ENCODE results near the gene ALG3. TPM values are rescaled to one million over a fixed set of nuclear protein-coding genes. Genes with fewer than 3 reads are reported as not detected.
A peak's percentile ranks its signal among the peaks of the same experiment; 100 is the strongest.

Gene ALG3
- total and polyA plus RNA-seq, 5 donors: 17.3 to 23.3 (median 20.2) TPM

DNA sequence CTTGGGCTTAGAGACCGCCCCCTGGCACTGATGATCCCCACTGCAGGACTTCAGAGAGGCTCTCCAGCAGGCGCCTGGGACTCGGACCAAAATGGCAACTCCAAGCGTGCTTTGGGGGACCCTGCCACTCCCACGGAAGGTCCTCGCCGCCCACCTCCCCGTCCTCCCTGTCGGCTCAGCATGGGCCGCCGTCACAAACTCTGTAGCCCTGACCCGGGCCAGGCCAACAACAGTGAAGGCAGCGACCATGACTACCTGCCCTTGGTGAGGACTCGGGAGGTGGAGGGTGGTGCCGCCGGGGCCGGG is 7.7 kb downstream of the ALG3 start:
- intact Hi-C loops (cut with DNase I): loop anchor here in 2 of 4 donors (10.0 kb wide), 2 partner anchors 96 to 346 kb away; no protein-coding TSS in a partner anchor
- no peaks in the 10 kb centered on the region for H3K27me3 ChIP-seq (ENCODE audit: control insufficient read depth, insufficient read depth)
- no peaks in the 10 kb centered on the region for H3K4me1 ChIP-seq (ENCODE audit: control insufficient read depth, insufficient read depth, low read length)
- H3K4me3 ChIP-seq (ENCODE audit: low read length): no peak overlapping the region
- no peak overlapping the region for H3K27ac ChIP-seq (ENCODE audit: low read length)
- WGBS: 38% methylated on average over 17 of the region's 17 CpGs
- H3K9me3 ChIP-seq (ENCODE audit: control insufficient read depth, low read length): no peaks in the 10 kb centered on the region
- ATAC-seq (peak in 1 of 2 donors; percentile 7), DNase-seq (no peak)

DNA sequence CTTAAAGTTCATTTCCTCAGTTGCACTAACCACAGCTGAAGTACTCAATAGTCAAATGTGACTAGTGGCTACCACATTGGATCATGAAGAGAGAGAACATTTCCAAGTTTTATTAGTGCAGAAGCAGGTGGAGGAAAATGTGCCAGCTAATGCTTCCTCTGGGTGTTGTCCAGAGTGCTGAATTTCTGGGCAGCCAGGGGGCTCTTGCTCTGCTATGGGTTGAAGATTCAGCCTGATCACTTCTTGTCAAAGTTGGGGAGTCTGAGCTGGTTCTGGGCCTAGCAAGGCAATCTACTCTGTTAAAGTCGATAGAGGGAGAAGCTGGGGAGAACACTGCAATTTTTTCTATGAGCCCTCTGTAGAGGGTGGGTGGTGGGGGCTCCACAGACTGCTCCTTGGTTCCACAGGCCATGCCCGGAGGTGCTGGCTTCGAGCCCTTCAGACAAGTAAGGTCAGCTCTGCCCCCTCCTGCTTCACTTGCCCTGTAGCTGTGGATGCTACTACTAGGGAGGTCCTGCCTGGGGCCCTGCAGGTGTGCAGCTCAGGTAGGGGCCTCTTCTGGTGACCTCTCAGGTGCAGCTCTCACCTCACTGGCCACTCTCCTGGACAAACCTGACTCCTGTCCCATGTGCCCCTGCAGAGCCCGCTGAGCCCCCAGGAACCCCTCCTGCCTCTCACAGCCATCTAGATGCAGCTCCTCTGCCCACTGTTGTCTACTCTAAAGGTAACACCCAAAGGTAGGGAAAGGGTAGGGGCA is 8.2 kb downstream of the ALG3 start:
- intact Hi-C loops (cut with DNase I): loop anchor here in 2 of 4 donors (10.0 kb wide), 2 partner anchors 96 to 346 kb away; no protein-coding TSS in a partner anchor
- H3K27ac ChIP-seq (ENCODE audit: low read length): no peak overlapping the region
- ATAC-seq: no peak
- H3K4me3 ChIP-seq (ENCODE audit: low read length): no peak overlapping the region
- no peaks in the 10 kb centered on the region for H3K9me3 ChIP-seq (ENCODE audit: control insufficient read depth, low read length)
- WGBS: 78% methylated on average over 4 of the region's 4 CpGs
- H3K27me3 ChIP-seq (ENCODE audit: control insufficient read depth, insufficient read depth): no peaks in the 10 kb centered on the region
- DNase-seq: no peak
- no peaks in the 10 kb centered on the region for H3K4me1 ChIP-seq (ENCODE audit: control insufficient read depth, insufficient read depth, low read length)

DNA sequence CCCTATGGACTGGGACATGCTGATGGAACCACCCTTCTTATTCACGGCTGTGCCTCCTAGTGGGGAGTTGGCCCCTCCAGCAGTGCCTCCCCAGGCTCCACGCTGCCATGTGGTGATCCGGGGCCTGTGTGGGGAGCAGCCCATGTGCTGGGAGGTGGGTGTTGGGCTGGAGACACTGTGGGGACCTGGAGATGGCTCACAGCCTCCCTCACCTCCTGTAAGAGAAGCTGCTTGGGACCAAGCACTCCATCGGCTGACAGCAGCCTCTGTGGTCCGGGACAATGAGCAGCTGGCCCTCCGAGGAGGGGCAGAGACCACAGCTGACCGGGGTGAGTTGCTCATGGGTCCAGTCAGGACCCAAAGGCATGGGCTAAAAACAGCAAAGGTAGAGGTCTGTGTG is 9.1 kb downstream of the ALG3 start:
- Histone ChIP-seq H3K4me3 (ENCODE audit: low read length) (no peak overlapping the region), H3K27ac (ENCODE audit: low read length) (no peak overlapping the region), H3K9me3 (ENCODE audit: control insufficient read depth, low read length) (no peaks in the 10 kb centered on the region), H3K27me3 (ENCODE audit: control insufficient read depth, insufficient read depth) (no peaks in the 10 kb centered on the region), H3K4me1 (ENCODE audit: control insufficient read depth, insufficient read depth, low read length) (no peaks in the 10 kb centered on the region)
- DNase-seq (no peak), ATAC-seq (no peak)
- WGBS: 78% methylated on average over 7 of the region's 7 CpGs
- intact Hi-C loops (cut with DNase I): loop anchor here in 2 of 4 donors (10.0 kb wide), 2 partner anchors 95 to 345 kb away; no protein-coding TSS in a partner anchor

DNA sequence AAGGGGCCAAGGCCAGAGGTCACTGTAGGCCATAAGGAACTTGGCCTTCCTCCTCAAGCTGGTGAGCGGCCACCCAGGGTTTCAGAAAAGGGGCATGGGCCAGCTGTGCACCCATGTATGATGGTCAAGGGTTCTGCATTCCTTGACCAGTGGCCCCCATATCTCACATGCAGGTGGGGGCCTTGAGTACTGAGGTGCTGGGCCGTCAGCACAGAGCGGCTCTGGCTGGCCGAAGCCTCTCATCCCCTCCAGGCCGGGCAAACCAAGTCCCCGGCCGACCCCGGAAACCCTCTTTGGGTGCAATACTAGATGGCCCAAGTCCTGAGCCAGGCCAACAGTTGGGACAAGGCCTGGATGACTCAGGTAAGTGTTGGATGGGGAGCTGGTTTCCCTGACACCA is 9.5 kb downstream of the ALG3 start:
- no peaks in the 10 kb centered on the region for H3K9me3 ChIP-seq (ENCODE audit: control insufficient read depth, low read length)
- intact Hi-C loops (cut with DNase I): loop anchor here in 1 of 4 donors (10.0 kb wide), 1 partner anchor 94 kb away; no protein-coding TSS in a partner anchor
- H3K27me3 ChIP-seq (ENCODE audit: control insufficient read depth, insufficient read depth): no peaks in the 10 kb centered on the region
- WGBS: 91% methylated on average over 8 of the region's 8 CpGs
- H3K27ac ChIP-seq (ENCODE audit: low read length): no peak overlapping the region
- DNase-seq (no peak), ATAC-seq (no peak)
- no peak overlapping the region for H3K4me3 ChIP-seq (ENCODE audit: low read length)
- no peaks in the 10 kb centered on the region for H3K4me1 ChIP-seq (ENCODE audit: control insufficient read depth, insufficient read depth, low read length)

DNA sequence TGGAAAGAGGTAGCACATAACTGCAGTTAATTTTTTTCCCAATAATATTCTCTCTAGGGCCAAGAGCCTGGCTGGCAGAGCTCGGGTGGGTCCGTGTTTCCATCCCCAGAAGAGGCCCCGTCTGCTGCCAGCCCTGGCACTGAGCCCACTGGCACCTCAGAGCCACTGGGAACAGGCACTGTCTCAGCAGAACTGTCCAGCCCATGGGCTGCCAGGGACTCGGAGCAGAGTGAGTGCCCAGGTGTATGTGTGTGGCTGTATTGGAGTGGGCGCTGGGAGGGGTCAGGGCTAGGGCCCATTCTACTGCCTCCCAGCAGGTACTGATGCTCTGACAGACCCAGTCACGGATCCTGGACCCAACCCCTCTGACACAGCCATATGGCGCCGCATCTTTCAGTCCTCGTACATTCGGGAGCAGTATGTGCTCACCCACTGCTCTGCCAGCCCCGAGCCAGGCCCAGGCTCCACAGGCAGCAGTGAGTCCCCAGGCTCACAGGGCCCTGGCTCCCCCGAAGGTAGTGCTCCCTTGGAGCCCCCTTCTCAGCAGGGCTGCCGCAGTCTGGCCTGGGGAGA is 10.4 kb downstream of the ALG3 start:
- Histone ChIP-seq H3K4me1 (ENCODE audit: control insufficient read depth, insufficient read depth, low read length) (no peaks in the 10 kb centered on the region), H3K27me3 (ENCODE audit: control insufficient read depth, insufficient read depth) (no peaks in the 10 kb centered on the region), H3K9me3 (ENCODE audit: control insufficient read depth, low read length) (no peaks in the 10 kb centered on the region), H3K27ac (ENCODE audit: low read length) (no peak overlapping the region), H3K4me3 (ENCODE audit: low read length) (no peak overlapping the region)
- ATAC-seq (no peak), DNase-seq (no peak)
- WGBS: 72% methylated on average over 13 of the region's 13 CpGs
- intact Hi-C loops (cut with DNase I): loop anchor here in 1 of 4 donors (10.0 kb wide), 1 partner anchor 94 kb away; no protein-coding TSS in a partner anchor

DNA sequence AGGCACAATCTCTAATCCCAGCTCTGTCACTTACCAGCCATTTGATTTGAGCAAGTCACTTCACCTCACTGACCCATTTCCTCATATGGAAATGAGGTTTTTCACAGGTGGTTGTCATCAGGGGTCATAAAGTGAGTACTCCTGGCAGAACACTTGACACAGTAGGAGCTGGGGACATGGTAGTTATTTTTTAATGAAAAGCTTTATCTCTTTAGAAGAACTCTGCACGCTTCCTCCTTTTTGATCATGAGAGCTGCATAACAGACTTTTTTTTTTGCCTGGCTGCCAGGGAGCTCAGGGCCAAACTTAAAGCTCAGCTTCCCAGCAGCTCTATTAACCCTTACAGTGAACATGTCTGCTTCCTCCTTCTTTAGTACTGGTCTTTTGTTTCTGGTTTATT is 11.0 kb downstream of the ALG3 start:
- no peaks in the 10 kb centered on the region for H3K27me3 ChIP-seq (ENCODE audit: control insufficient read depth, insufficient read depth)
- 19% methylated on average over 1 of the region's 1 CpG for WGBS
- ATAC-seq (no peak), DNase-seq (no peak)
- intact Hi-C loops (cut with DNase I): loop anchor here in 1 of 4 donors (10.0 kb wide), 1 partner anchor 93 kb away; no protein-coding TSS in a partner anchor
- no peak overlapping the region for H3K4me3 ChIP-seq (ENCODE audit: low read length)
- H3K4me1 ChIP-seq (ENCODE audit: control insufficient read depth, insufficient read depth, low read length): no peaks in the 10 kb centered on the region
- H3K9me3 ChIP-seq (ENCODE audit: control insufficient read depth, low read length): no peaks in the 10 kb centered on the region
- no peak overlapping the region for H3K27ac ChIP-seq (ENCODE audit: low read length)

DNA sequence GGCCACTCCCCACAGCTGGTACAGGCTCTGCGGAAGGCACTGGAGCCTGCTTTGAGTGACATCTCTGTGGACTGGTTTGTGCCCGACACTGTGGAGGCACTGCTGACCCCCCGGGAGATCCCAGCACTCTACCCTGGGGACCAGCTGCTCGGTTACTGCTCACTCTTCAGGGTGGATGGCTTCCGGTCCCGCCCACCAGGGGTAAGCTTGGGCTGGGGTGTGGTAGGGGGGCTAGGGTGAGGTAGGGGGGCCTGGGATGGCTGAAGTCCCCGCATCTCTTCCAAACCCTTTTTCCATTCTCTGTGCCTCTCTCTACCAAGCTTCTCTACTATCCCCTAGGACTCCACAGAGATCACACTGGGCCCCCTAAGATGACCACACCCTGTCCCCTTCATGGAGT is 11.6 kb downstream of the ALG3 start:
- 73% methylated on average over 7 of the region's 7 CpGs for WGBS
- DNase-seq (no peak), ATAC-seq (no peak)
- intact Hi-C loops (cut with DNase I): loop anchor here in 1 of 4 donors (10.0 kb wide), 1 partner anchor 92 kb away; no protein-coding TSS in a partner anchor
- Histone ChIP-seq H3K27me3 (ENCODE audit: control insufficient read depth, insufficient read depth) (no peaks in the 10 kb centered on the region), H3K4me3 (ENCODE audit: low read length) (no peak overlapping the region), H3K9me3 (ENCODE audit: control insufficient read depth, low read length) (no peaks in the 10 kb centered on the region), H3K27ac (ENCODE audit: low read length) (no peak overlapping the region), H3K4me1 (ENCODE audit: control insufficient read depth, insufficient read depth, low read length) (no peaks in the 10 kb centered on the region)

DNA sequence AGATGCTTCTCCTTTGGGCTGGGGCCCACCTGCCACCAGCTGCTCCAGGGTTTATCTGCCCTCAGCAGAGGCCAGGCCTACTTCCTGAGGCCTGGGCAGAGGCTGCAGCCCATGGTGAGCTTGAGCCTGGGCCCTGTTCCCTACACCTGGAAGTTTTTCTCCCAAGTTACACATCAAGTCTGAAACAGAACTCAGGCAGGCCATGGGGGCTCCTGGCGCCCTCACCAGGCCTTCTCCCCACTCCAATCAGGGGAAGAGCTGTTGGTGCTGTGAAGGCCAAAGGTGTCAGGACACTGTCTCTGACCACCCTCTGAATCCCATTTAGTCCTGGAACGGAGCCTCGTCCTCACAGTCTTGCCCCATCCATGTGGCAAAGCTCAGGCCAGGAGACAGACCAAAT is 12.1 kb downstream of the ALG3 start:
- intact Hi-C loops (cut with DNase I): loop anchor here in 1 of 4 donors (10.0 kb wide), 1 partner anchor 92 kb away; no protein-coding TSS in a partner anchor
- H3K9me3 ChIP-seq (ENCODE audit: control insufficient read depth, low read length): no peaks in the 10 kb centered on the region
- no peak overlapping the region for H3K4me3 ChIP-seq (ENCODE audit: low read length)
- WGBS: 75% methylated on average over 3 of the region's 3 CpGs
- H3K27ac ChIP-seq (ENCODE audit: low read length): no peak overlapping the region
- H3K4me1 ChIP-seq (ENCODE audit: control insufficient read depth, insufficient read depth, low read length): no peaks in the 10 kb centered on the region
- H3K27me3 ChIP-seq (ENCODE audit: control insufficient read depth, insufficient read depth): no peaks in the 10 kb centered on the region
- DNase-seq (no peak), ATAC-seq (no peak)

DNA sequence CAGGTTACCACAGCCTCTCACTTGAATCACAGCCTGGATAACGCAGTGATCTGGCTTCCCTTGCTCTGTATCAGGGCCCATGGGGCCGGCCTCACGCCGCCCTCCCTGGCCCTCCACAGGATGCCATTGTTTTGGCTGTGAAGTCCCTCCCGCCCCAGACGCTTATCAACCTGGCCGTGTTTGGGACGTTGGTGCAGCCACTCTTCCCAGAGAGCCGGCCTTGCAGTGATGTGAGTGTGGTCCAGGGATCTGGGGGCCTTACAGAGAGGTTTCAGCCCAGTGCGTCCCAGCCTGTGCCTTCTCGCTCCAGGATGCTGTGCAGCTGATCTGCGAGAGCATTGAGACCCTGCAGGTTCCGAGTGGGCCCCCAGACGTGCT is 12.7 kb downstream of the ALG3 start:
- H3K4me3 ChIP-seq (ENCODE audit: low read length): no peak overlapping the region
- H3K4me1 ChIP-seq (ENCODE audit: control insufficient read depth, insufficient read depth, low read length): no peaks in the 10 kb centered on the region
- intact Hi-C loops (cut with DNase I): loop anchor here in 1 of 4 donors (10.0 kb wide), 1 partner anchor 91 kb away; no protein-coding TSS in a partner anchor
- no peaks in the 10 kb centered on the region for H3K27me3 ChIP-seq (ENCODE audit: control insufficient read depth, insufficient read depth)
- H3K27ac ChIP-seq (ENCODE audit: low read length): no peak overlapping the region
- WGBS: 44% methylated on average over 14 of the region's 14 CpGs
- no peak for ATAC-seq
- no peaks in the 10 kb centered on the region for H3K9me3 ChIP-seq (ENCODE audit: control insufficient read depth, low read length)
- DNase-seq: no peak

DNA sequence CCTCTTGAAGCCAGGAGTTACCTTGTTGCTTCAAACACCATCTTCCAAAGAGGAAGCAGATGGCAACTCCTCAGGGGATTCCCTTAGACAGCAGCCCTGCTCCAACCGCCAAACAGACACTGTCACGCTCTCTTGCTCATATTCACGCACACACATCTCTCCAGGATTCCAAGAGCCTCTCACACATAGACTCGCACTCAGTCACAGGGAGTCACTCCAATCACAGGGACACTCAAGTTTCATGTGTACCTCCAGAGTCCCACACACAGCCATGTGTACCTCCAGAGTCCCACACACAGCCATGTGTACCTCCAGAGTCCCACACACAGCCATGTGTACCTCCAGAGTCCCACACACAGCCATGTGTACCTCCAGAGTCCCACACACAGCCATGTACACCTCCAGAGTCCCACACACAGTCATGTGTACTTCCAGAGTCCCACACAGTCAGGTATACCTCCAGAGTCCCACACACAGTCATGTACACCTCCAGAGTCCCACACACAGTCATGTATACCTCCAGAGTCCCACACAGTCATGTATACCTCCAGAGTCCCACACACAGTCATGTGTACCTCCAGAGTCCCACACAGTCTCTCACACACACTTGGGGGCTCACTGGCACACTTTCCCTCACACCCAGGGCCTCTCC is 13.3 kb downstream of the ALG3 start:
- WGBS: 73% methylated on average over 4 of the region's 4 CpGs
- ATAC-seq (no peak), DNase-seq (no peak)
- Histone ChIP-seq H3K27me3 (ENCODE audit: control insufficient read depth, insufficient read depth) (no peaks in the 10 kb centered on the region), H3K9me3 (ENCODE audit: control insufficient read depth, low read length) (no peaks in the 10 kb centered on the region), H3K27ac (ENCODE audit: low read length) (no peak overlapping the region), H3K4me3 (ENCODE audit: low read length) (no peak overlapping the region), H3K4me1 (ENCODE audit: control insufficient read depth, insufficient read depth, low read length) (no peaks in the 10 kb centered on the region)
- intact Hi-C loops (cut with DNase I): loop anchor here in 1 of 4 donors (10.0 kb wide), 1 partner anchor 91 kb away; no protein-coding TSS in a partner anchor

Measured in right cardiac atrium (tissue), 5 donors.